ENCODE data around the gene LRRC17. TPM values are rescaled to one million over a fixed set of nuclear protein-coding genes. Genes with fewer than 3 reads are reported as not detected.

The LRRC17 gene
- total RNA-seq, 2 experiments from 2014 or later = not detected

DNA sequence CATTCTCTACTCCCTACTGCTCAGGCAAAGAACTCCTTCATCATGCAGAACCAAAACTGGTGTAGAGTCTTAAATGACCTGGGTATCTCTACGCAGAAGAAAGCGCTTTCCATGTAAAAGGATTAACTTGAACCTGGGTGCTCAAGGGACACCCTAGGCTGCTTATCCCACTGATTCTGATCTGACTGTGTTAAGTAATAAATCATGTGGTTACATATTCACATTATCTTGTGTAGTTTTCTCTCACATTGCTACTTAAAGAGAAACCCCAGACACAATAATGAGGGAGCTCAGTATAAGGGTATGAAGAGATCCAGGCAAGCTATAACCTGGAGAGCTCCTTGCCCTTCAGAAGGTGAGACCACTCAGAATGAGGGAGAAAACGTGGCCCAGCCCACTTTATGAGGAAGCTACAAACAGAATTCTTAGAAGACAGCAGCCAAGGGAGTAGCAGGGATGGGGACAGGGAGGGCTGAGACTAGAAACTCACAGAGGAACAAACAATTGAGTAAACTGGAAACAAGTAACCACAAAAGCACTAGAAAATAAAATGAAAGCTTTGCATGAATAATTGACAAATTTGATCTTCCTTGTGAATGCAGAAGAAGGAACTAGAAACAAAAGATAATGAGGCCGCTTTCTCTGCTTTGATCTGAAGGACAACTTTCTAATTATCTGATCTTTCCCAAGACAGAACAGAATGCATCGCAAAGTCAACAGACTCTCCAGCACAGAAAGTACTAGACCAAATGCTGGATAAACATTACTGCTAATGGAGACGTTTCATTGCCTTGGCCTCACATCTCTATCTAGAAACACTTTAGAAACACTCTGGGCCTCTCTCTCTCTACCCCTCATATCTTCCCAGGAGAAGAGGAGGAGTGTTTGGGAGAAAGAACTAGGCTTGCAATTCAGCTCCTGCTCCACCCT is 76.1 kb downstream of the LRRC17 start:
- CTCF ChIA-PET (ENCODE audit: unreplicated experiment) = no interaction called here
- Histone ChIP-seq H3K79me2 (ENCODE audit: insufficient read depth, low read depth, low read length) (no peaks in the 10 kb centered on the region), H3K9me3 (ENCODE audit: low read length) (no peaks in the 10 kb centered on the region), H4K20me1 (ENCODE audit: insufficient read depth, low read length) (no peaks in the 10 kb centered on the region), H3K36me3 (ENCODE audit: insufficient read depth, low read length) (no peaks in the 10 kb centered on the region), H3K4me2 (ENCODE audit: low read length) (no peak overlapping the region), H3K4me3 (ENCODE audit: low read depth, low read length, poor library complexity, severe bottlenecking) (no peak overlapping the region), H3K9me2 (ENCODE audit: insufficient read depth, low read length) (no peaks in the 10 kb centered on the region), H2AFZ (ENCODE audit: low read length) (no peak overlapping the region), H3K27ac (ENCODE audit: low read depth, low read length, poor library complexity, severe bottlenecking) (no peak overlapping the region), H3K4me1 (ENCODE audit: insufficient read depth, low read length, poor library complexity, severe bottlenecking) (no peaks in the 10 kb centered on the region)
- DNase-seq (ENCODE audit: low spot score) = no peak
- TF ChIP-seq, protein P1, sequence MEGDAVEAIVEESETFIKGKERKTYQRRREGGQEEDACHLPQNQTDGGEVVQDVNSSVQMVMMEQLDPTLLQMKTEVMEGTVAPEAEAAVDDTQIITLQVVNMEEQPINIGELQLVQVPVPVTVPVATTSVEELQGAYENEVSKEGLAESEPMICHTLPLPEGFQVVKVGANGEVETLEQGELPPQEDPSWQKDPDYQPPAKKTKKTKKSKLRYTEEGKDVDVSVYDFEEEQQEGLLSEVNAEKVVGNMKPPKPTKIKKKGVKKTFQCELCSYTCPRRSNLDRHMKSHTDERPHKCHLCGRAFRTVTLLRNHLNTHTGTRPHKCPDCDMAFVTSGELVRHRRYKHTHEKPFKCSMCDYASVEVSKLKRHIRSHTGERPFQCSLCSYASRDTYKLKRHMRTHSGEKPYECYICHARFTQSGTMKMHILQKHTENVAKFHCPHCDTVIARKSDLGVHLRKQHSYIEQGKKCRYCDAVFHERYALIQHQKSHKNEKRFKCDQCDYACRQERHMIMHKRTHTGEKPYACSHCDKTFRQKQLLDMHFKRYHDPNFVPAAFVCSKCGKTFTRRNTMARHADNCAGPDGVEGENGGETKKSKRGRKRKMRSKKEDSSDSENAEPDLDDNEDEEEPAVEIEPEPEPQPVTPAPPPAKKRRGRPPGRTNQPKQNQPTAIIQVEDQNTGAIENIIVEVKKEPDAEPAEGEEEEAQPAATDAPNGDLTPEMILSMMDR (conservative IDR thresholded peaks at IDR 0.05; ENCODE audit: low read length) = no peak
- no peak for TF ChIP-seq EZH2phosphoT487 (IDR thresholded peaks at IDR 0.05; ENCODE audit: borderline replicate concordance, low read depth, low read length)
- no TSS peak for BruUV-seq (replicated peaks)
- intact Hi-C loops (cut with micrococcal nuclease; ENCODE audit: unreplicated experiment) = no loop called here
- POLR2A ChIA-PET = interaction anchor here (0.6 kb wide), 1 partner anchor 208 kb away, joined by 3 read pairs; no protein-coding TSS in a partner anchor

DNA sequence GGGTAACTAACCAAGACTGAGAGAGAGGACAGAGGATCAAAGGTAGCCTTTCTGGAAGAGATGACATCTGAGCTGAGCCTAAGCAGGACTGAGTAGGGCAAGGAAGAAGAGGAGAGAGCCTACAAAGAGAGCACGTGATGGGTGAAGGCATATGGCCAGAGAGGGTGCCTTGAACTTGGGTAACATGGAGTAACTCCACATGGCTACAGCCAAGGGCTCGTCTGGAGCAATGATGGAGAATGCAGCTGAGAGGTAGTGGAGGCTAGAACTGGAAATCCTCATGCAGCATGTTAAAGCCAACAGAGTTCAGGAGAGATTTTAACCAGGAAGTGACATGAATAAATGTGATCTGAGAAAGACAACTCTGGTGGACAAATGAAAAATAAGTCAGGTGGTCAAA is 77.8 kb downstream of the LRRC17 start:
- TF ChIP-seq, protein P1 (conservative IDR thresholded peaks at IDR 0.05; ENCODE audit: low read length) = no peak
- no peak for TF ChIP-seq EZH2phosphoT487 (IDR thresholded peaks at IDR 0.05; ENCODE audit: borderline replicate concordance, low read depth, low read length)
- H3K27ac ChIP-seq (ENCODE audit: low read depth, low read length, poor library complexity, severe bottlenecking) = no peak overlapping the region
- no peak overlapping the region for H3K4me3 ChIP-seq (ENCODE audit: low read depth, low read length, poor library complexity, severe bottlenecking)
- no peaks in the 10 kb centered on the region for H3K9me2 ChIP-seq (ENCODE audit: insufficient read depth, low read length)
- no peaks in the 10 kb centered on the region for H3K36me3 ChIP-seq (ENCODE audit: insufficient read depth, low read length)
- H3K4me1 ChIP-seq (ENCODE audit: insufficient read depth, low read length, poor library complexity, severe bottlenecking) = no peaks in the 10 kb centered on the region
- BruUV-seq (replicated peaks) = no TSS peak
- H3K79me2 ChIP-seq (ENCODE audit: insufficient read depth, low read depth, low read length) = no peaks in the 10 kb centered on the region
- DNase-seq (ENCODE audit: low spot score) = no peak
- H3K9me3 ChIP-seq (ENCODE audit: low read length) = 0 out of 2 replicates have a peak, but pooled peaks cover 5% of the 10 kb centered on the region
- ChIA-PET CTCF (ENCODE audit: unreplicated experiment) (no interaction called here), POLR2A (no interaction called here)
- no peak overlapping the region for H3K4me2 ChIP-seq (ENCODE audit: low read length)
- no peaks in the 10 kb centered on the region for H4K20me1 ChIP-seq (ENCODE audit: insufficient read depth, low read length)
- no peak overlapping the region for H2AFZ ChIP-seq (ENCODE audit: low read length)
- intact Hi-C loops (cut with micrococcal nuclease; ENCODE audit: unreplicated experiment) = no loop called here

DNA sequence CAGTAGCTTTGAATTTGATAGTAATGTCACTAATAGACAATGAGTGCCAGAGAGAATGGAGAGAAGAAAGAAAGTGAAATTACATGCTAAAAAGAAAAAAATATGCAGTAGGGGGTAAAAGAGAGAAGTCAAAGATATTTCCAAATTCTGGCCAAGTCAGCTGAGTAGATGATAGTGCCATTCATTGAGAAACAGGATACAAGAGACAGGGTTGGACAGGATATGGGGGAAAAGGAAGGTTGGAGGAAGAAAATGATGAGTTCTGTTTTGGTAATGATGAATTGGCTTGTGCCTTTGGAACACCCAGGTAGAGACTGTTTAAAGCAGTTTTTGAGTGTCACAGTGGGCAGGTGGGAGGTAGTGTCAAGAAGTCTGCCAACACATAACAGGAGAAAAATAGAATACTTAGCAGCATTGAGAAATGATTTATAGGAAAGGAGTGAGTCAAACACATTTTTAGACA is 78.3 kb downstream of the LRRC17 start:
- Histone ChIP-seq H3K4me3 (ENCODE audit: low read depth, low read length, poor library complexity, severe bottlenecking) (no peak overlapping the region), H3K9me3 (ENCODE audit: low read length) (0 out of 2 replicates have a peak, but pooled peaks cover 5% of the 10 kb centered on the region), H3K36me3 (ENCODE audit: insufficient read depth, low read length) (no peaks in the 10 kb centered on the region), H3K79me2 (ENCODE audit: insufficient read depth, low read depth, low read length) (no peaks in the 10 kb centered on the region), H4K20me1 (ENCODE audit: insufficient read depth, low read length) (no peaks in the 10 kb centered on the region), H2AFZ (ENCODE audit: low read length) (no peak overlapping the region), H3K9me2 (ENCODE audit: insufficient read depth, low read length) (no peaks in the 10 kb centered on the region), H3K4me2 (ENCODE audit: low read length) (no peak overlapping the region), H3K27ac (ENCODE audit: low read depth, low read length, poor library complexity, severe bottlenecking) (no peak overlapping the region), H3K4me1 (ENCODE audit: insufficient read depth, low read length, poor library complexity, severe bottlenecking) (no peaks in the 10 kb centered on the region)
- CTCF ChIA-PET (ENCODE audit: unreplicated experiment) = no interaction called here
- BruUV-seq (replicated peaks) = no TSS peak
- POLR2A ChIA-PET = no interaction called here
- no peak for TF ChIP-seq EZH2phosphoT487 (IDR thresholded peaks at IDR 0.05; ENCODE audit: borderline replicate concordance, low read depth, low read length)
- TF ChIP-seq, protein P1 (conservative IDR thresholded peaks at IDR 0.05; ENCODE audit: low read length) = no peak
- no peak for DNase-seq (ENCODE audit: low spot score)
- intact Hi-C loops (cut with micrococcal nuclease; ENCODE audit: unreplicated experiment) = no loop called here

Measured in OCI-LY7 (cell line).